ENCODE data around the gene CFH.
"Not testable (repeated sequence)": the region's sequence is repeated elsewhere in the genome, so short reads cannot be mapped to it uniquely, and the experiment has no call there.

Gene CFH

DNA sequence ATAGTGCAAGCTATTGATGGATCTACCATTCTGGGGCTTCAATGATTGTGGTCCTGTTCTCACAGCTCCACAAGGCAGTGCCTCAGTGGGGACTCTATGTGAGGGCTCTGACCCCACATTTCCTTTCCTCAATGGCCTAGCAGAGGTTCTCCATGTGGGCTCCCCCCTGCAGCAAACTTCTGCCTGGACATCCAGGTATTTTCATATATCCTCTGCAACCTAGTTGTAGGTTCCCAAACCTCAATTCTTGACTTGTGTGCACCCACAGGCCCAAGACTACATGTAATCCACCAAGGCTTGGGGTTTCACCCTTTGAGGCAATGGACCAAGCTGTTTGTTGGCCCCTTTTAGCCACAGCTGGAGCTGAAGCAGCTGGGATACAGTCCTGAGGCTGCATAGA, 86.9 kb downstream of the CFH start:
- H3K4me3 ChIP-seq (ENCODE audit: low read depth, low read length), result no peak overlapping the region

DNA sequence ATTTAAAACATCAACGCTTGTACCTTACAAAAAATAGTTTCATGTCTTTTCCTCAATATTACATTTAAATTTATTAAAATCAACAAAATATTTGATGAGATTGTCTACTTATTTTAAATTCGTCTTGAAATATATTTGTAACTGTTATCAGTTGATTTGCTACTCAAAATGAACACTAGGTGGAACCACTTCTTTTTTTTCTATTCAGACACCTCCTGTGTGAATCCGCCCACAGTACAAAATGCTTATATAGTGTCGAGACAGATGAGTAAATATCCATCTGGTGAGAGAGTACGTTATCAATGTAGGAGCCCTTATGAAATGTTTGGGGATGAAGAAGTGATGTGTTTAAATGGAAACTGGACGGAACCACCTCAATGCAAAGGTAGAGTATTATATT, 91.4 kb downstream of the CFH start:
- not testable (repeated sequence) for H3K4me3 ChIP-seq (ENCODE audit: low read depth, low read length)

DNA sequence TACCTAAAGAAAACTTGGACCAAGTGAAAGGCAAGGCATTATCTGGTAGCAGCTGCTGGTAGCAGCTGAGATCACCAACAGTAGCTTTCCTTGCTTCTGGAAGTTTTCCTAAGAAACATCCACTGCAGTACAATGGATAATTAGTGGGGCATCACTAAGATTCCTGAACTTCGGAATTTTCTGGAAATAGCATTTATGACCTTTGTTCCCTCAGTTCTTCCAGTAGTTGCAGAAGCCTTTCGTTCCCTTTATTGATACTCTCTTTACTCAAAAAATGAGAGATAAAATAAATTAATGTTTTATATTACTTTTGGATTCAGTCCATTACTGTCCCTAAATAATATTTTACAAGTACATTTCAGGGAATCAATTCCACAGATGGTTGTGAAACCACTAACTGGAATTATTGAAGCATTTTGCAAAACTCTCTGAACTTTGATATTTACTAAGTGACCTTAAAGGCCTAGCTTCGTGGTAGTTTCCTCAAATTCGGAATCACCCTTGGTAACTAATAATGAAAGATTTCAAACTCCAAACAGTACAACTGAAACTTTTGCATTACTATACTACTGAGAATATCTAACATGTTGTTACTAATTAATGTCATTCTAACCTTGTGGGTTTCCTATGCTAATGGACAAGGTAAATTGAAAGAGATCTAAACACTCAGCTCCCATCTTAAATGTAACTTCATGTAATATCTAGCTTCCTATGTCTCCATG, 113.3 kb downstream of the CFH start:
- H3K4me3 ChIP-seq (ENCODE audit: low read depth, low read length), result not testable (repeated sequence)

DNA sequence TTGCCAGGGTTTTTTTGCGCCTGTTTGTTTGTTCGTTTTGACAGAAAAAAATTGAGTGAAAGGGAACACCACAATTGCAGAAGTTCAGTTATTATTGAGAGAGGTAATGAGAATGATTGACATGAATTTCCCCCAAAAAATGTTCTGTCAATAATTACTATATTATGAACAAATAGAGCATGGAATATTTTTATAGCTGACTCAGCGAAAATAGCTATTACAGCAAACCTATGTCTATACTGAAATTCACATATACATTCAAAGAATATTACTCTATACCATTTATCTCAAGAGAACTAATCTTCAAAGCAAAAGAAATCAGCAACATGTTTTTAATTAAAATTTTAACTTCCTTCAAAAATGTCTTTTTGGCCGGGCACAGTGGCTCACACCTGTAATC, 118.0 kb downstream of the CFH start:
- not testable (repeated sequence) for H3K4me3 ChIP-seq (ENCODE audit: low read depth, low read length)

DNA sequence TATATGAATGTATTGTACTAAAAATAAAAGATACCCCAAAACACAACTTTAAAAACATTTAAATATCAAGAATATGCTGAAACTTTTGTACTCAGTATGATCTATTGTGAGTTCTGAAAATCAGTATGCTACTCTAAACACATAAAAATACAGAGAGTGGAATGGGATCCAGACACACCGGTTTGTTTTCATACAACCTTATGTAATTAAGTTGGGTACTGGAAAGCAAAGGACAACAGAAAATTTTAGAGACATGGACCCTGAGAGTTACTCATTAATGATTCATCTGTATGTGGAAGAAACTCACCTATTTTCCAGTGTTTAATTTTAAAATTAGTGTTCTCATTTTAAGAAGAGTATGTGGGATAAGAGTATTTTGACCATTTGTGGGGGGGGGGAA, 121.9 kb downstream of the CFH start:
- no peak overlapping the region for H3K4me3 ChIP-seq (ENCODE audit: low read depth, low read length)

DNA sequence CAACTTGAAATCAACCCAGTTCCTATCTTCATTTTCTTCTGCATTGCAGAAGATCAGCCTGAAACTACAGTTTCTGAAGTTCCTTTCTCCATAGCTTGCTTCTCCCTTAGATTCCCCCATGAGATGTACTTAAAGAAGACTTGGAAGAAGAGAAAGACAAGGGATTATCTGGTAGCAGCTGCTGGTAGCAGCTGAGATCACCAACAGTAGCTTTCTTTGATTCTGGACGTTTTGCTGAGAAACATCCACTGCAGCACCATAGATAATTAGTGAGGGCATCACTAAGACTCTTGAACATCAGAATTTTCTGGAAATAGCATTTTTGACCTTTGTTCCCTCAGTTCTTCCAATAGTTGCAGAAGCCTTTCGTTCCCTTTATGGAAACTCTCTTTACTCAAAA, 122.3 kb downstream of the CFH start:
- no peak overlapping the region for H3K4me3 ChIP-seq (ENCODE audit: low read depth, low read length)

DNA sequence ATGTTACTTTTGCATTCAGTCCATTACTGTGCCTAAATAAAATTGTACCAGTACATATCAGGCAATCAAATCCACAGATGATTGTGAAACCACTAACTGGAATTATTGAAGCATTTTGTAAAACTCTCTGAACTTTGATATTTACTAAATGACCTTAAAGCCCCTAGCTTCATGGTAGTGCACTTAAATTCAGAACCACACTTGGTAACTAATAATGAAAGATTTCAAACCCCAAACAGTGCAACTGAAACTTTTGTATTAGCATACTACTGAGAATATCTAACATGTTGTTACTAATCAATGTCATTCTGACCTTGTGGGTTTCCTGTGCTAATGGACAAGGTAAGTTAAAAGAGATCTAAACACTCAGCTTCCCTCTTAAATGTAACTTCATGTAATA, 122.8 kb downstream of the CFH start, which contains the start of gene CFHR3:
Gene CFHR3 (plus strand): TSS at position 238 of the 400 bp plus-strand sequence. CDS start 47 bp downstream, at position 285.
- H3K4me3 ChIP-seq (ENCODE audit: low read depth, low read length), result no peak within 1 kb of the TSS

DNA sequence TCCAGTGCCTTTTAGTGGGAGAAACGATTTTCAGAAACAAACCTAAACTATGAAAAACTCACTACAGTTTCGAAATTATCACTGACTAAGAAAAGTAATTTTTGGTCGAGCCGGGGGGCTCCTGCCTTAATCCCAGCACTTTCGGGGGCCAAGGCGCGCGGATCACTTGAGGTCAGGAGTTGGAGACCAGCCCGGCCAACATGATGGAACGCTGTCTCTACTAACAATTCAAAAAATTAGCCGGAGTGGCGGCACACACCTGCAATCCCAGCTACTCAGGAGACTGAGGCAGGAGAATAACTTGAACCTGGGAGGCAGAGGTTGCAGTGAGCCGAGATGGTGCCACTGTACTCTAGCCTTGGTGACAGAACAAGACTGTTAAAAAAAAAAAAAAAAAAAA, 125.8 kb downstream of the CFH start:
- H3K4me3 ChIP-seq (ENCODE audit: low read depth, low read length), result no peak overlapping the region

DNA sequence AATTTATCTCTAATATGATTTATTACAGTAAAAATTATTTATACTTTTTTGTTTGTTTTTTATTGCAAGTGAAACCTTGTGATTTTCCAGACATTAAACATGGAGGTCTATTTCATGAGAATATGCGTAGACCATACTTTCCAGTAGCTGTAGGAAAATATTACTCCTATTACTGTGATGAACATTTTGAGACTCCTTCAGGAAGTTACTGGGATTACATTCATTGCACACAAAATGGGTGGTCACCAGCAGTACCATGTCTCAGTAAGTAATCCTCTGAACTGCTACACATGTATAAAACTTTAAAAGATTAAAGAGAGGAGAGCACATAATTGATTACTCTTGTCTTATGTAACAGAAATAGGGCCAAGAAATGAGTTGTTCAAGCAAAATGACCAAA, 127.2 kb downstream of the CFH start:
- H3K4me3 ChIP-seq (ENCODE audit: low read depth, low read length), result no peak overlapping the region

DNA sequence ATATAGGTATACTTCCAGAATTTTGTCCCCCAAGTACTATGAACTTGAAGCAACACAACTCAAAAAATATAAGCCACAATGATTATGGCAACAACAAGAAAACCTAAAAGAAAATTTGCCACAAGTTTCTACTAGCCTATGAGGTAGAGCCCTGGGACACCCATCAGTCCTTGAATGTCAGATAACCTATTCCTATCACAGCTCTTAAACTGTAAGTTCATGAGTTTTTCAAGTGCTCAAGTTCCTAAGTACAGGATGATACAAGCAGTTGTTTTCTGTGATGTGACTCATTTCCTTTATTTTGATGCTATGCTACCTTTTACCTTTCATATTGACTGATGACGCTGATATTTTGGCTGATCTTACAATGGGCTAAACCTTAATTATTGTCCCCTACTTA, 139.4 kb downstream of the CFH start:
- H3K4me3 ChIP-seq (ENCODE audit: low read depth, low read length), result not testable (repeated sequence)

DNA sequence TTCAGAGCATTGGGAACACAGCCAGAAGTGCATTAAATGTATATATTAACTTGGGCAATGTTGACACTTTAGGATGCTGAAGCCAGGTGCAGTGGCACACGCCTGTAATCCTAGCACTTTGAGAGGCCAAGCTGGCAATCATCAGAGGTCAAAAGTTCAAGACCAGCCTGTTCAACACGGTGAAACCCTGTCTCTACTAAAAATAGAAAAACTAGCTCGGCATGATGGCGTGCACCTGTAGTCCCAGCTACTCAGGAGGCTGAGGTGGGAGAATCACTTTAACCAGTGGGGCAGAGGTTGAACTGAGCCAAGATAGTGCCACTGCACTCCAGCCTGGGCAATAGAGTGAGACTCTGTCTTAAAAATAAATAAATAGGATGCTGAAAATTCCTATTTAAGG, 142.3 kb downstream of the CFH start:
- H3K4me3 ChIP-seq (ENCODE audit: low read depth, low read length), result not testable (repeated sequence)
